Astrocyte (in vitro differentiated cells and primary cell): ENCODE measurements around the gene KRT76.

Experiments
- EZH2 ChIP-seq: IDR thresholded peaks from 2 replicates; pipeline ENCODE4 v1.6.1; 2012; ENCODE audit warnings: mild to moderate bottlenecking, low read length, inconsistent platforms; ENCODE audit not compliant: insufficient read depth
- TF ChIP-seq, protein P1 (sequence below): IDR thresholded peaks from 2 replicates; pipeline ENCODE4 v1.5.1; 2011; ENCODE audit warnings: low read depth, mild to moderate bottlenecking, inconsistent platforms, low read length, moderate library complexity; ENCODE audit not compliant: insufficient read depth

DNA sequence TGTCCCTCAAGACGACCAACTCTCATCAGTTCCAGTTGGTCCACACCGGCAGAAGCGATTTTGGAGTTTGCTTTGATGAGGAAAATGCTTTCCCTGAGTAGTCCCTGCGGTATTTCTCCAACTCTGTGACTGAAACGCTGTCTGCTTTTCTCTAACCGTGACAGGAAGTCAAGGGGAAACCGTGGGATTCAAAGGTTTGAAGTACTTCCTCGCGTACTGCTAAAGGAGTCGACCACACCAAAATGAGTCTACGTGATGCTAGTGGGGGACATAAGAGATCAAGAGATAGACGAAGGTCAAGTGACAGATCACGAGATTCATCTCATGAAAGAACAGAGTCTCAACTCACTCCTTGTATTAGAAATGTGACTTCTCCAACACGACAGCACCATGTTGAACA is 28.6 kb downstream of the KRT76 start:
- TF ChIP-seq, protein P1, sequence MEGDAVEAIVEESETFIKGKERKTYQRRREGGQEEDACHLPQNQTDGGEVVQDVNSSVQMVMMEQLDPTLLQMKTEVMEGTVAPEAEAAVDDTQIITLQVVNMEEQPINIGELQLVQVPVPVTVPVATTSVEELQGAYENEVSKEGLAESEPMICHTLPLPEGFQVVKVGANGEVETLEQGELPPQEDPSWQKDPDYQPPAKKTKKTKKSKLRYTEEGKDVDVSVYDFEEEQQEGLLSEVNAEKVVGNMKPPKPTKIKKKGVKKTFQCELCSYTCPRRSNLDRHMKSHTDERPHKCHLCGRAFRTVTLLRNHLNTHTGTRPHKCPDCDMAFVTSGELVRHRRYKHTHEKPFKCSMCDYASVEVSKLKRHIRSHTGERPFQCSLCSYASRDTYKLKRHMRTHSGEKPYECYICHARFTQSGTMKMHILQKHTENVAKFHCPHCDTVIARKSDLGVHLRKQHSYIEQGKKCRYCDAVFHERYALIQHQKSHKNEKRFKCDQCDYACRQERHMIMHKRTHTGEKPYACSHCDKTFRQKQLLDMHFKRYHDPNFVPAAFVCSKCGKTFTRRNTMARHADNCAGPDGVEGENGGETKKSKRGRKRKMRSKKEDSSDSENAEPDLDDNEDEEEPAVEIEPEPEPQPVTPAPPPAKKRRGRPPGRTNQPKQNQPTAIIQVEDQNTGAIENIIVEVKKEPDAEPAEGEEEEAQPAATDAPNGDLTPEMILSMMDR: no peak
- TF ChIP-seq EZH2: no peak
